ENCODE results near the gene PCCA.

Gene PCCA

DNA sequence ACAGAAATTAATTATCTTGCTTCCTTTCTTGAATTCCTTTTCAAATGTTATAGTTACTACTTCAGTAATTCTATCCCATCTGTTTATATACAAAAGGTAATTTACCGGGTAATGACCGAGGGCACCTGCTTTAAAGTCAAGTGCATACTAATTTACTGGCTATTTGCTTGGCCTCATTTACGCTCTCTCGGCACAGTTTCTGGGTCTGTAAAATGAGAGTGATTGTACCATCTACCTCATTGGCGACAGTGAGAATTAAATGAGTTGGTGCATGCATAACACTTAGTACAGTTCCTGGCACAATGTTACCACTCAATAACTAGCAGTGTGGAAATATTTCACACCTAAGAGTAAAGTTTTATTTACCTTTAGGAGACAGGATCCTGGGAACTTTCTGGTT, 388.1 kb downstream of the PCCA start:
- DNase-seq = no peak

GRCh38 chr13:100478107-100478809, 389.4 kb downstream of the PCCA start:
- no peak for DNase-seq

DNA sequence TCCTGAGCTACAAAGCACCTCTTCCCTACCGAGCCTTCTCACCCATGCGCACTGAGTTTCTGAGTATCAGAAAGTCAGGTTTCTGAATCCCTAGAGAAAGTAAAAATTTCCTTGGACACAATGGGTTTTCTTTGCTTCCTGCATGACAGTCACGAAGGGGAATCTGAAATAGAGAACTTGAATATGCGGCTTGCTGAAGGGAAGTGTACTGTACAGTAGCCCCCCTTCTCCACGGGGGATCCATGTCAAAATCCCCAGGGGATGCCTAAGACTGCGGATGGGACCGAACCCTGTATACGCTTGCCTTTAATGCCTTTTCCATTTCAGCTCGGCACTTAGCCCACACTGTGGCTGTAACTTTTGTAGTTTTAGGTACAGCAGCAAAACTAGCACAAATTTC, 391.8 kb downstream of the PCCA start:
- no peak for DNase-seq

- DNase-seq = no peak
Observed at GRCh38 chr13:100483139-100483538, 394.2 kb downstream of the PCCA start.

DNA sequence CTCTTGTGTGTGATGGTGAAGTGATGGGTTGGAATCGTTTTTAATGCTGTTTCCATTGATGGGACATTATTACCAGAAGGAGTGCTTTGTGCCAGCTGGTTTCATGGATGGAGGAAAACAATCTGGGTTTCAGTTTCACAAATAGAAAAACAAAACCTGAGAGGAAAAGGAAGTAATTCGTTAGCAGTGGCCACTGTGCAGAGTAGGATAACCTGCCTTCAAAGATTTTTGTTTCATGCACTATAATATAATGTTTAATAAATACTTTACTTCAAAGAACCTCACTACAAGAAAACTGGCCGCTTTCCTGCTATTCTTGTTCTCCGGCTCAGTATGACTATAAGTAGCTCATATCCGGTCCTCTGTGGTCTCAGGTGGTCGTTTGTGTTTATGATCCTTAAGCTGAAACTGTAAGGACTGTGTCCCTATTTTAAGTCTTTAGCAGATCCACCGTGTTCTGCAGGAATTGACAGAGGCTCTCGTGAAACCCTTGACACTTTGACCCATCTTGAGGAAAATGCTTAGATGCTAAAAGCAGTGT, 395.0 kb downstream of the PCCA start:
- no peak for DNase-seq

- no peak for DNase-seq
Observed at GRCh38 chr13:100484702-100485101, 395.8 kb downstream of the PCCA start.

- no peak for DNase-seq
Observed at GRCh38 chr13:100485265-100485664, 396.4 kb downstream of the PCCA start.

DNA sequence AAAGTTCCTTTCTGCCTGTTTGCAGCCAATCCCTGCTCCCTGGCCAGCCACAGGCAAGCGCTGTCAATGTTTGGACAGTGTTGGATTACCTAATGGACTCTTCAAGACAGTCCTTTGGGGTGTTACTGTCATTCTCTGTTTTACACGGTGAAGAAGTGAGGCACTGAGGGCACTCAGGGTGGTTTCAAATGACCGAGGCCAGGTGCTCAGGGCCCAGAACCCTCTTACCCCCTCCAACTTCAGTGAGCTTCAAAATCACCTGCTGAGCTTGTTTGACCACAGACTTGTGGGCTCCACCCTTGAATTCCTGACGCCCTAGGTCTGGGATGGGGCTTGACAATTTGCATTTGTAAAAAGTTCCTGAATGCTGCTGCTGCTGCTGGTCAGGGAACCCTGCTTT, 401.8 kb downstream of the PCCA start:
- no peak for DNase-seq

- no peak for DNase-seq
Observed at GRCh38 chr13:100491164-100491842, 402.4 kb downstream of the PCCA start.

DNA sequence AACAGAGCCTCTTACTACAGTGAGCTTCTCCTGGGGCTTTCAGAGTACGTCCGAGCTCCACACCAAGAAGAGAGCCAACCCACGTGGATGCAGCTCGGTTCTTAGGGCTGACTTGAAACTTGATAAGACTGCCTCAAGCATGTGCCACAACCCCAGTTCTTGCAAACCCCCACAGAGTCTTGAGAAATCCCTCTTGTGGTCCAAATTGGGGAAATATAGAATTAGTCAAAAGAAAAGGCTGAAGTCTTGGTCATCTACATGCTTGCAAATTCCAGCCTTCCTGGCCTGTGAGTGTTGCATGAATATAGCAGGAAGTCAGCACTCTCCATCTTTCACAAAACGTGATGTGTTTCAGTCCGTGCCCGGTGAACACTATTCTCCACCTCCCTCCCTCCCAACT, 404.5 kb downstream of the PCCA start:
- DNase-seq = no peak

DNA sequence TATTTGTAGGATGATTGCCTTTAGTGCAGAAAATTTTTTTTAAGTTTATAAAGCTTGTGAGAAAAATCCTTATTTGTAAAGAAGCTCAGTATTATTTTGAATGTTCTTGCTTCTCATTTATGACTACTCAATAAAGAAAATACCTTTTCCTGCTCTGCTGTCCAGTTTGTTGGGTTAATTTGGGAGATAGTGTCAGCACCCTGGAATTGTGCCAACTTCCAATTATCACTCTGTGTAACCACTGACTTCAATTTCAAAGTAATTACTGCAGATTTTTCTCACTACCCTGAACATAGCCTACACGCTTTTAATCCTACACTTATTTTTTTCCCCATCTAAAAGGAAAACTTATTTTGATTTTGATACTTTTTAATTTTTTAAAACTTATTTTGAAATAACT, 406.6 kb downstream of the PCCA start:
- no peak for DNase-seq

DNA sequence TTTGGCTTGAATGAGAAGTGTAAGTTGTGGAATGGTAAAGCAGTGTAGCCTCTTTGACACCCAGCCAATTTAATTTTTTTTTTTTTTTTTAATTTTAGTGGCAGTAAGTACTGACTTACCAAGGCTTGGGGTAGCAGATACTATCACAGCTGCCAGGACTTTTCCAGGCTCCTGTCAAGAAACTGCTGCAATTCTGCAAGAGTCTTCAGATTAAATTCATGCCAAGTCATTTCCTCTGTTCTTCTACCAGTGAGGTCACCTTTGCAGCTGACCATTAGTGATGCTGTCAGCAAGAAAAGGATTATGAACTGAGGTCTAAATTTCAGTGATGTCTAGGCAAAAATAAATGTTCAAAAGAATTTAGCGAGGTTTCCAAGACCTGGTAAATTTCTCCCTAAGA, 408.5 kb downstream of the PCCA start:
- peak; percentile 23 for DNase-seq

DNA sequence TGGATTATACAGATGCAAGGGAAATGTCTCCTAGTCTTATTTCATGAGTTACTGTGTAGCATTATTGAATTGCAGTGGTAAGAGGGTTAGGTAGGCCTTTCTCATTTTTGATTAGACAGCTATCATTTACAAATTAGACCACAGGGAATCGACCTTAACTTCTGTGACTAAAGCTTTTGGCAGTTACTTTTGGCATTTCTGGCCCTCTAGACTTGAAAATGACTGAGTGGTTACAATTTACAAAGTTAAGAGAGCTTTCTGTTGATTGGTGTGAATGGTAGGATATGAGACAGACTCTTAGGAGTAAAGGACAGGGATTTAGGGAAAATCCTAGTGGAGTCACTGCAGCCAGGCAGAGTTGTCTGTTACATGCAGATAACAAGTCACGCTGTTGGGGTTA, 413.6 kb downstream of the PCCA start:
- no peak for DNase-seq

- no peak for DNase-seq
Observed at GRCh38 chr13:100503622-100504021, 414.7 kb downstream of the PCCA start.

GRCh38 chr13:100506154-100506553, 417.3 kb downstream of the PCCA start:
- DNase-seq = no peak

- DNase-seq = no peak
Observed at GRCh38 chr13:100506600-100507422, 417.9 kb downstream of the PCCA start.

GRCh38 chr13:100508455-100508854, 419.6 kb downstream of the PCCA start:
- no peak for DNase-seq

DNA sequence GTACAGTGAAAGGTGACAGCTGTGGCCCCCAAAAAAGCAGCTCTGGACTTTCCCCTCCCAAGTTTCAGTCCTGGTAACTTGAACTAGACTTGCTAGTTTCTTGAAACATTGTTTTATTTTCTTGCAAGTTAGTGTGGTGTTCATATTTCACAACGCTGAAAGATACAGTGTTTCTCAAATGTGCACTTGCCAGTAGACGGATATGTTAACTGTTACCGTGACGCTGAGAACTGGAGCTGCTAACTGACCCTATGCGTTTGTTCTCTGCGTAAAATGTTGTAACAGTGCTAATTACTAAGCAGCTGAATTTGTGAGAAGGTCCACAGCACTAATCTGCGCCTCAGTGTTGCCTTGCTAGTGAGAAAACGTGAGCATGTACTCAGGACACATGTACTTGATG, 420.1 kb downstream of the PCCA start:
- no peak for DNase-seq

GRCh38 chr13:100510208-100510957, 421.5 kb downstream of the PCCA start:
- DNase-seq = no peak

DNA sequence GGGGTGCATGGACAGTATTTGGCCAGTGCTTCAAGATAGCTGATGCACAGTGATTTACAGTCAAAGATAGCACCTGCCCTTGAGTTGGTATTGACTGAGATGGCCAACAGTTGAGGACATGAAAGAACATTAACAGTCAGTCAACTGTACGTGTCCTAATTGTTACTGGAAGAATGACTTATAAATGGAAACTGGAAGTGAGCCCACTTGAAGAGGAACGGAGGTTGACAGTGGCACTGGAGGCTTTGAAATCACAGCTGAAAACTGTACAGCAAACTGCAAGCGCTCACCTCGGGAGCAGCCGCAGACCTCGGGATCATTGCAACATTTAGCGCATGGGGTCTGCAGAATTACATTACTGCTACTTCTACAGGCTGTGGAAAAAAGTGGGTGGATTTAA, 422.6 kb downstream of the PCCA start:
- no peak for DNase-seq

- peak; percentile 12 for DNase-seq
Observed at GRCh38 chr13:100512422-100512821, 423.5 kb downstream of the PCCA start.

DNA sequence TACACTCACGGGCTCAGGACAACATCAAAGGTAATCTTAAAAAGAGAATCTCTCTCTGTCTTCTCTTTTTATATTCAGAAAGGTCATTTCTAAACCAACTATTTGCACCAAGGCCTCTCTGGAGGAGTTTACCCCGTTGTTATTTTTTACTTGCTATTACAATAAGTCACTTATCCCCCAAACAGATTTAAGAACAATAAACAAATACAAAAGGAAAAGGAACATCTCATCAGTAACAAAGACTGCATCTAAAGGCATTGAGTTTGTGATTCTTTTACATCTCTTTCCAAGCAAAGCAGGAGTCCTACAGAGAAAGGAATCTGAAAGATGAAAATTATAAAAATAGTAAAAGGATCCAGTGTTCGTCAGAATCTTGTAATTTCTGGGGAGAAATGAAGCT, 424.3 kb downstream of the PCCA start:
- no peak for DNase-seq

Data from EL (cell line).